Gastroesophageal sphincter (tissue), 3 donors: ENCODE data around the gene CHST9.

Experiments used
- POLR2A ChIP-seq, 2 donors: fragments of 450-650 bp; IDR thresholded peaks; one replicate each; pipeline ENCODE4 v1.6.1; 2017; ENCODE audit warnings: antibody characterized with exemption in 2 of 2, mild to moderate bottlenecking in 2 of 2, moderate library complexity in 1 of 2
- POLR2AphosphoS5 ChIP-seq: sonication (generic); formaldehyde crosslinking; IDR thresholded peaks from one replicate; pipeline ENCODE4 v1.6.1; 2017; ENCODE audit warnings: antibody characterized with exemption
- TF ChIP-seq, protein P1 (sequence below), 4 experiments: fragments of 200-600 bp in 2 of 4; fragments of 450-650 bp in 2 of 4; sonication (generic) in 1 of 4; IDR thresholded peaks; one replicate each; pipeline ENCODE4 v1.5.1; 2017 to 2019; ENCODE audit warnings: antibody characterized with exemption in 4 of 4, mild to moderate bottlenecking in 2 of 4, moderate library complexity in 2 of 4

DNA sequence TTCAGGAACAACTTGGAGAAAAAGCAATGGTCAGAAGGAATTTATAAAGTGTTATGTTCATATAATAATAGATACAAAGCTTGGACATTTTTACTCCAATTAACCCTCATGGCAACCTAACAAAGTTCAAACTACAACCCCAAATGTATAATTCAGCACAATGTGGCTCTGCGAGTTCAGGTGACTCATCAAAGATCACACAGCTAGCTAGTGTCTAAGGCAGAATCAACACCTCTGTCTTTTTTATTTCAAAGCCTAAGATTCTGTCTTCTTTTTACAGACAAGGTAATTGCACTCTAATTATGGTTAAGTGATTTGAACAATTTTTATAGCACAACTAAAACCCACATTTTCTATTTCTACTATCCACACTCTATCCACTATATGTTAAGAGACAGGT, 90.5 kb downstream of the CHST9 start:
- TF ChIP-seq, protein P1, sequence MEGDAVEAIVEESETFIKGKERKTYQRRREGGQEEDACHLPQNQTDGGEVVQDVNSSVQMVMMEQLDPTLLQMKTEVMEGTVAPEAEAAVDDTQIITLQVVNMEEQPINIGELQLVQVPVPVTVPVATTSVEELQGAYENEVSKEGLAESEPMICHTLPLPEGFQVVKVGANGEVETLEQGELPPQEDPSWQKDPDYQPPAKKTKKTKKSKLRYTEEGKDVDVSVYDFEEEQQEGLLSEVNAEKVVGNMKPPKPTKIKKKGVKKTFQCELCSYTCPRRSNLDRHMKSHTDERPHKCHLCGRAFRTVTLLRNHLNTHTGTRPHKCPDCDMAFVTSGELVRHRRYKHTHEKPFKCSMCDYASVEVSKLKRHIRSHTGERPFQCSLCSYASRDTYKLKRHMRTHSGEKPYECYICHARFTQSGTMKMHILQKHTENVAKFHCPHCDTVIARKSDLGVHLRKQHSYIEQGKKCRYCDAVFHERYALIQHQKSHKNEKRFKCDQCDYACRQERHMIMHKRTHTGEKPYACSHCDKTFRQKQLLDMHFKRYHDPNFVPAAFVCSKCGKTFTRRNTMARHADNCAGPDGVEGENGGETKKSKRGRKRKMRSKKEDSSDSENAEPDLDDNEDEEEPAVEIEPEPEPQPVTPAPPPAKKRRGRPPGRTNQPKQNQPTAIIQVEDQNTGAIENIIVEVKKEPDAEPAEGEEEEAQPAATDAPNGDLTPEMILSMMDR (IDR thresholded peaks at IDR 0.05) = no peak
- TF ChIP-seq POLR2A (IDR thresholded peaks at IDR 0.05) (no peak), POLR2AphosphoS5 (no peak)
